Transverse colon (tissue), 4 donors: Measurements from ENCODE around the gene NPTXR.

Experiments used
- EP300 ChIP-seq: sonication (generic); formaldehyde crosslinking; IDR thresholded peaks from one replicate; pipeline ENCODE4 v1.6.1; 2017; ENCODE audit warnings: antibody characterized with exemption, low read depth
- POLR2A ChIP-seq: fragments of 450-650 bp; IDR thresholded peaks from one replicate; pipeline ENCODE4 v1.6.1; 2016; ENCODE audit warnings: antibody characterized with exemption, mild to moderate bottlenecking, moderate library complexity
- POLR2AphosphoS5 ChIP-seq, 3 donors: sonication (generic); formaldehyde crosslinking; IDR thresholded peaks; one replicate each; pipeline ENCODE4 v1.6.1; 2016; ENCODE audit warnings: antibody characterized with exemption in 3 of 3
- TF ChIP-seq, protein P1 (sequence below), 5 experiments: fragments of 200-600 bp in 3 of 5; fragments of 450-650 bp in 2 of 5; sonication (generic) in 3 of 5; IDR thresholded peaks; 1 replicate in 2 of 5; 2 replicates in 3 of 5; pipeline ENCODE4 v1.5.1; 2016 to 2017; ENCODE audit warnings: antibody characterized with exemption in 5 of 5, inconsistent platforms in 3 of 5, mild to moderate bottlenecking in 2 of 5, moderate library complexity in 1 of 5

DNA sequence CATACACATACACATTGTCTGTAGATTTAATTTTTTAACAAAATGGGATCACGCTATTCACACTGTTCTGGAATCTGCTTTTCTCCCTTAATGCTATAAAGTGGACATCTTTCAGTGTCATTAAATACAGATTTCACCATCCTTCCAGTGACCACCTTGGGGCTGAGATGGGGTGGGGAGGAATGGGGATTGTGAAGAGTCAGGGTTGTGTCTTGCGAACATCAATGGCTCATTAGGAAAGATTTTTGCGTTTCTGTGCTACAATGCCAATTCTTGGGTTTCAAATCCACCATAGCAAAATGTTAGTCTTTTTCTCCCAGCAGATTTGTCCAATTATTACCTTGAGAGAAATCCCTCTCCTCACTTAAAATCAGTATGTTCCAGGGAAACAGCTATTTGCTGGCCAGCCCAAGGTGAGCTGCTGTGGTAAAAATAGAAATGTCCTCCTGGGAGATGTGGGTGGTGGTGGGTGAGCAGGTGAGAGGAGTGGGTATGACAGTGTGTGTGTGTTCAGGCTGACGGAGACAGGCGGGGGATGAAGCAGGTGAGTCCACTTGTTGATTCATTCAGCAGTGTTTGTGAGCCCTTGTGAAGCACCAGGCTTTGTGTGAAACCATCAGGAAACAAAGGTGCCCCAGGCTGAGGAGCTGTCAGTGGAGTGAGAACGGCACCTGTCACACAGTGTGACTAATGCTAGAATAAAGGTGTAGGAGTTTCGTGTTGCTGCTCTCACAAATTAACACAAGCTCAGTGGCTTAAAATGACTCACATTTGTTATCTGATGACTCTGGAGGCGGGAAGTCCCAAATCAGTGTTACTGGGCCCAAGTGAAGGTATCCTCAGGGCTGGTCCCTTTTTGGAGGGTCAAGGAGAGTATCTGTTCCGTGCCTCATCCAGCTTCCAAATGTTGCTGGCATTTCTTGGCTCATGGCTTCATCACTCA is 29.9 kb upstream of the NPTXR start:
- no peak for TF ChIP-seq EP300
- no peak for TF ChIP-seq POLR2AphosphoS5 (IDR thresholded peaks at IDR 0.05)
- TF ChIP-seq, protein P1, sequence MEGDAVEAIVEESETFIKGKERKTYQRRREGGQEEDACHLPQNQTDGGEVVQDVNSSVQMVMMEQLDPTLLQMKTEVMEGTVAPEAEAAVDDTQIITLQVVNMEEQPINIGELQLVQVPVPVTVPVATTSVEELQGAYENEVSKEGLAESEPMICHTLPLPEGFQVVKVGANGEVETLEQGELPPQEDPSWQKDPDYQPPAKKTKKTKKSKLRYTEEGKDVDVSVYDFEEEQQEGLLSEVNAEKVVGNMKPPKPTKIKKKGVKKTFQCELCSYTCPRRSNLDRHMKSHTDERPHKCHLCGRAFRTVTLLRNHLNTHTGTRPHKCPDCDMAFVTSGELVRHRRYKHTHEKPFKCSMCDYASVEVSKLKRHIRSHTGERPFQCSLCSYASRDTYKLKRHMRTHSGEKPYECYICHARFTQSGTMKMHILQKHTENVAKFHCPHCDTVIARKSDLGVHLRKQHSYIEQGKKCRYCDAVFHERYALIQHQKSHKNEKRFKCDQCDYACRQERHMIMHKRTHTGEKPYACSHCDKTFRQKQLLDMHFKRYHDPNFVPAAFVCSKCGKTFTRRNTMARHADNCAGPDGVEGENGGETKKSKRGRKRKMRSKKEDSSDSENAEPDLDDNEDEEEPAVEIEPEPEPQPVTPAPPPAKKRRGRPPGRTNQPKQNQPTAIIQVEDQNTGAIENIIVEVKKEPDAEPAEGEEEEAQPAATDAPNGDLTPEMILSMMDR (IDR thresholded peaks at IDR 0.05), result no peak
- TF ChIP-seq POLR2A, result no peak
